HepG2 (cell line): ENCODE data around the gene SIGMAR1. TPM values are rescaled to one million over a fixed set of nuclear protein-coding genes. Genes with fewer than 3 reads are reported as not detected.
A peak's percentile ranks its signal among the peaks of the same experiment; 100 is the strongest.

Experiments used
- ATAC-seq: fragments of 200-7000 bp; cut with Tn5 transposase; 3 replicates; pipeline ENCODE4 v1.9.1; 2020; ENCODE audit warnings: mild to moderate bottlenecking, moderate library complexity
- BruUV-seq: library from RNA; stranded (reverse); fragments of 400-500 nt; replicated peaks from 2 replicates; lab custom pipeline; 2021; lab: Mats Ljungman, UMichigan
- CTCF ChIA-PET: fragments of 300-600 bp; formaldehyde crosslinking; extraction: SDS; loops from one replicate; lab custom pipeline; 2021; ENCODE audit warnings: low total read pairs, inconsistent platforms, low intra/inter-chr PET ratio; lab: Yijun Ruan, JAX
- POLR2A ChIA-PET: fragments of 350-600 bp; sonication (Branson Sonifier 250); formaldehyde crosslinking; loops from one replicate; lab custom pipeline; 2020; ENCODE audit warnings: antibody characterized with exemption, inconsistent platforms; lab: Yijun Ruan, JAX
- DNase-seq: peaks from one replicate; pipeline ENCODE4 v3.0.0-alpha.2; 2015; ENCODE audit warnings: low spot score
- FAIRE-seq: peaks from 3 replicates; lab custom pipeline; 2011; peaks lifted over from hg19 to GRCh38; lab: Jason Lieb, UNC
- H2AFZ ChIP-seq: one replicate; pipeline ENCODE4 v1.6.1; 2011; ENCODE audit warnings: low read length, inconsistent platforms
- H3K27ac ChIP-seq: fragments of 300-600 bp; 3 replicates; pipeline ENCODE4 v1.8.0; 2011; ENCODE audit warnings: mixed run types, mild to moderate bottlenecking, mixed read lengths, low read length, inconsistent platforms; ENCODE audit not compliant: insufficient read depth; ENCODE audit errors: extremely low read length
- H3K27me3 ChIP-seq, 2 experiments: fragments of 200-600 bp in 1 of 2; 2 replicates in 1 of 2; 3 replicates in 1 of 2; pipeline versions ENCODE4 v1.6.0 to v1.8.0; 2011; ENCODE audit warnings: low read length in 2 of 2, mild to moderate bottlenecking in 2 of 2, moderate library complexity in 2 of 2, inconsistent platforms in 1 of 2; ENCODE audit not compliant: insufficient read depth in 2 of 2, control insufficient read depth in 1 of 2
- H3K36me3 ChIP-seq, 2 experiments: fragments of 200-600 bp in 1 of 2; replicated peaks in 1 of 2; 2 replicates in 1 of 2; 3 replicates in 1 of 2; pipeline versions ENCODE4 v1.5.1 to v1.8.0; 2011; ENCODE audit warnings: low read length in 2 of 2, inconsistent platforms in 1 of 2; ENCODE audit not compliant: insufficient read depth in 2 of 2, control insufficient read depth in 1 of 2
- H3K4me1 ChIP-seq: 2 replicates; pipeline ENCODE4 v1.5.1; 2012; ENCODE audit warnings: low read length, inconsistent platforms; ENCODE audit not compliant: insufficient read depth
- H3K4me2 ChIP-seq: 2 replicates; pipeline ENCODE4 v1.6.0; 2011; ENCODE audit warnings: low read depth, low read length, inconsistent platforms
- H3K4me3 ChIP-seq, 3 experiments: fragments of 200-600 bp in 1 of 3; sonication (generic), shearing (Covaris generic) in 1 of 3; replicated peaks in 1 of 3; 2 replicates each; pipeline ENCODE4 v1.5.1; 2011 to 2016; ENCODE audit warnings: low read length in 3 of 3, inconsistent platforms in 2 of 3, low read depth in 2 of 3, mild to moderate bottlenecking in 2 of 3, control low read depth in 1 of 3, mixed read lengths in 1 of 3; ENCODE audit not compliant: insufficient read depth in 1 of 3
- H3K79me2 ChIP-seq: one replicate; pipeline ENCODE4 v1.6.1; 2011; ENCODE audit warnings: low read length, inconsistent platforms; ENCODE audit not compliant: insufficient read depth
- H3K9ac ChIP-seq: 2 replicates; pipeline ENCODE4 v1.6.0; 2011; ENCODE audit warnings: mild to moderate bottlenecking, low read depth, low read length, inconsistent platforms; ENCODE audit not compliant: insufficient read depth
- H3K9me3 ChIP-seq: 2 replicates; pipeline ENCODE4 v1.5.1; 2012; ENCODE audit warnings: mild to moderate bottlenecking, low read length
- H4K20me1 ChIP-seq: 2 replicates; pipeline ENCODE4 v1.6.0; 2011; ENCODE audit warnings: inconsistent platforms, mild to moderate bottlenecking, low read length, moderate library complexity; ENCODE audit not compliant: insufficient read depth
- ATF3 ChIP-seq: sonication (generic); formaldehyde crosslinking; IDR thresholded peaks from 2 replicates; pipeline ENCODE4 v1.4.0; 2020; ENCODE audit warnings: missing genetic modification reagents
- FOSL2 ChIP-seq: sonication (generic); formaldehyde crosslinking; IDR thresholded peaks from 2 replicates; pipeline ENCODE4 v1.4.0; 2020; ENCODE audit warnings: missing genetic modification reagents
- HMG20B ChIP-seq: conservative IDR thresholded peaks from 2 replicates; pipeline ENCODE4 v1.6.1; 2016; ENCODE audit warnings: missing genetic modification reagents, missing compliant biosample characterization
- JUN ChIP-seq: sonication (generic); formaldehyde crosslinking; IDR thresholded peaks from 2 replicates; pipeline ENCODE4 v1.4.0; 2020; ENCODE audit warnings: mild to moderate bottlenecking, missing genetic modification reagents
- KLF16 ChIP-seq, 2 experiments: sonication (generic) in 1 of 2; formaldehyde crosslinking in 1 of 2; IDR thresholded peaks; 2 replicates each; pipeline versions ENCODE4 v1.6.1 to v1.8.0; 2016 to 2023; ENCODE audit warnings: missing genetic modification reagents in 2 of 2, missing compliant biosample characterization in 1 of 2
- PATZ1 ChIP-seq: sonication (generic); formaldehyde crosslinking; IDR thresholded peaks from 2 replicates; pipeline ENCODE4 v1.4.0; 2020; ENCODE audit warnings: missing genetic modification reagents
- ZBTB25 ChIP-seq: IDR thresholded peaks from 2 replicates; pipeline ENCODE4 v1.6.1; 2018; ENCODE audit warnings: missing genetic modification reagents
- ZNF432 ChIP-seq: sonication (generic); formaldehyde crosslinking; IDR thresholded peaks from 2 replicates; pipeline ENCODE4 v1.5.0; 2020; ENCODE audit warnings: missing genetic modification reagents, mild to moderate bottlenecking, borderline replicate concordance
- ZNF484 ChIP-seq: sonication (generic); formaldehyde crosslinking; IDR thresholded peaks from 2 replicates; pipeline ENCODE4 v1.5.1; 2020; ENCODE audit warnings: mild to moderate bottlenecking, low read depth, missing genetic modification reagents, borderline replicate concordance
- ZNF746 ChIP-seq: sonication (generic); formaldehyde crosslinking; IDR thresholded peaks from 2 replicates; pipeline ENCODE4 v1.8.0; 2022; ENCODE audit warnings: mild to moderate bottlenecking, missing genetic modification reagents
- WGBS: methylation state at CpG from one replicate; pipeline ENCODE4 v1.1.6; 2017; ENCODE audit warnings: low lambda C conversion rate; 5-methylcytosine and 5-hydroxymethylcytosine counted together
- in situ Hi-C: cut with HindIII; loops from 2 replicates; pipeline ENCODE4 v1.10.0; 2017; ENCODE audit warnings: low pct_unique_long_range_greater_than_20kb; ENCODE audit not compliant: extremely low pct_ligation_motif_present
- intact Hi-C: fragments of 100-400 bp; cut with micrococcal nuclease; formaldehyde crosslinking; loops from one replicate; pipeline ENCODE4 v1.10.0; 2022; ENCODE audit not compliant: unreplicated experiment
- polyA plus RNA-seq, 8 experiments: library from polyadenylated mRNA; depleted of rRNA in 3 of 8; stranded (reverse) in 7 of 8; unstranded in 1 of 8; fragments of >200 nt; fragmentation: Illumina TruSeq in 4 of 8; extraction: Trizol in 4 of 8; gene quantifications; 2 replicates each; pipeline versions ENCODE4 v1.2.1 to v1.2.3, GENCODE V29; 2011 to 2016; ENCODE audit warnings: low read depth in 4 of 8, missing spikeins in 1 of 8, mixed read lengths in 1 of 8; ENCODE audit not compliant: insufficient read depth in 1 of 8
- total RNA-seq, 5 experiments: library from RNA; depleted of rRNA; stranded (reverse); fragments of >200 nt; fragmentation: Illumina TruSeq; extraction: Trizol; gene quantifications; 2 replicates each; pipeline ENCODE4 v1.2.3, GENCODE V29; 2016; ENCODE audit warnings: low read depth in 1 of 5

The SIGMAR1 gene
- total and polyA plus RNA-seq, 2 of the 13 experiments (the other 11 are each of a cell fraction or from before 2014, with no cell fraction given) = 38.9 to 60.8 TPM

- H3K79me2 ChIP-seq = peaks cover 6% of the 10 kb centered on the region
- CTCF ChIA-PET = no interaction called here
- no peak overlapping the region for H3K9ac ChIP-seq
- no peaks in the 10 kb centered on the region for H3K36me3 ChIP-seq
- in situ Hi-C loops = no loop called here
- intact Hi-C loops = no loop called here
- H3K4me2 ChIP-seq = no peak overlapping the region; the same call in 1 of the 2 replicates
- no peak overlapping the region for H3K4me3 ChIP-seq
- H2AFZ ChIP-seq = no peak overlapping the region
- TF ChIP-seq KLF16 (CRISPR knock-in tag; IDR thresholded peaks at IDR 0.05) = 0 out of 4 replicates have a peak, but pooled peaks of 1 of the 2 experiments have one; percentile 16
- peak; percentile 71 for TF ChIP-seq ATF3 (CRISPR knock-in tag)
- TF ChIP-seq HMG20B (CRISPR knock-in tag) = no peak
- no peak for TF ChIP-seq ZNF746 (CRISPR knock-in tag)
- no peak for TF ChIP-seq PATZ1 (CRISPR knock-in tag)
- TF ChIP-seq ZNF432 (CRISPR knock-in tag) = no peak
- no peak for TF ChIP-seq ZNF484 (CRISPR knock-in tag)
- peak; percentile 64; the same call in 1 of the 2 replicates for TF ChIP-seq JUN
- no peak for TF ChIP-seq ZBTB25
- peak; percentile 48 for TF ChIP-seq FOSL2 (CRISPR knock-in tag)
- TF ChIP-seq, all 625 proteins: peak for 4
- no peaks in the 10 kb centered on the region; the same call in 1 of the 2 replicates for H4K20me1 ChIP-seq
- BruUV-seq = no TSS peak
- peak; percentile 48 for ATAC-seq
- DNase-seq = peak; percentile 29
- H3K27me3 ChIP-seq = no peaks in the 10 kb centered on the region
- POLR2A ChIA-PET = interaction anchor here (0.6 to 1.5 kb wide), 4 partner anchors 26 to 39 kb away, joined by 3 to 5 read pairs (median 4); partner anchors contain the start of genes GALT and SIGMAR1
- no peak overlapping the region for H3K27ac ChIP-seq
- FAIRE-seq = no peak
- 11% methylated on average over 3 of the region's 3 CpGs for WGBS
- H3K4me1 ChIP-seq = peaks cover 27% of the 10 kb centered on the region
- no peaks in the 10 kb centered on the region for H3K9me3 ChIP-seq
Observed at GRCh38 chr9:34606905-34607304, 30.7 kb downstream of the SIGMAR1 start.
